Measurements from ENCODE around the gene GTF2H2C_2.
"Not testable (repeated sequence)": the region's sequence is repeated elsewhere in the genome, so short reads cannot be mapped to it uniquely, and the experiment has no call there.

Gene GTF2H2C_2

DNA sequence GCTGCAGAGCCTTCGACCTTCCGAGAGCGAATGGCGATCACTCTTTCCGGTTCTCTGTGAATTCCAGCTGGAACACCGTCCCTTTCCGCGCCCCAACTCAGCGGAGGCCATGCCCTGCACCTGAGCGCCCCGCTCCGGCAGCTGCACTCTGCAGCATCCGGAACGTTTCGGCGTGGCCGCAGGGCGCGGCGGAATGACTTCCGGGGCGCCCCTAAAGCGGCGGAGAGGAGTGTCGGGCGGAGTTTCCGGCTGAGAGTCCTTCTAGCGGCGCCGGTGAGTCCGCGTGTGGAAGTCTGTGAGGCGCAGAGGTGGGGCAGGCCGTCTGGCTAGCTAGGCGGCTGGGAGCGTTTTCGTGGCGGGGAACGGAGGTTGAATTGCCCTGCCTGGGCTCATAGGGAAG is at the start of gene GTF2H2C_2:
Gene GTF2H2C_2 (plus strand): TSS at position 252 of the 400 bp plus-strand sequence.
- not testable (repeated sequence) for DNase-seq (ENCODE audit: low read depth in 2 of 2, low spot score in 1 of 2)

DNA sequence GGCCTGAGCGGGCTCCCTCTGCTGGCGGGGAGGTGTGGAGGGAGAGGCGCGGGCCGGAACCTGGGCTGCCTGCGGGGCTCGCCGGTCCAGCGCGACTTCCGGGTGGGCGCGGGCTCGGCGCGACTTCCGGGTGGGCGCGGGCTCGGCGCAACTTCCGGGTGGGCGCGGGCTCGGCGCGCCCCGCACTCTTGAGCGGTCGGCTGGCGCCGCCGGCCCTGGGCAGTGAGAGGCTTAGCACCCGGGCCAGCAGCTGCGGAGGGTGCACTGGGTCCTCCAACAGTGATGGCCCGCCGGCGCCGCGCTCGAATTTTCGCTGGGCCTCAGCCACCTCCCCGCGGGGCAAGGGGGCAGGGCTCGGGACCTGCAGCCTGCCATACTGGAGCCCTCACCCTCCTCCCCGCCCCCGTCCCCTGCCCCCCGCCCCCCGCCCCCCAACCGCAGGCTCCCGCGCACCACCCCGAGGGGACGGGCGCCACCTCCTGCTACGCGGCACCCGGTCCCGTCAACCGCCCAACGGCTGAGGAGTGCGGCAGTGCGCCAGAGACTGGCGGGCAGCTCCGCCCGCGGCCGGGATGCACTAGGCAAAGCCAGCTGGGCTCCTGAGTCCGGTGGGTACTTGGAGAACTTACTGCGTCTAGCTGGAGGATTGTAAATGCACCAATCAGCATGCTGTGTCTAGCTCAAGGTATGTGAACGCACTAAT is 14.0 kb upstream of the GTF2H2C_2 start:
- peak; percentile 13 to 58 for DNase-seq (ENCODE audit: low read depth in 2 of 2, low spot score in 1 of 2)

DNA sequence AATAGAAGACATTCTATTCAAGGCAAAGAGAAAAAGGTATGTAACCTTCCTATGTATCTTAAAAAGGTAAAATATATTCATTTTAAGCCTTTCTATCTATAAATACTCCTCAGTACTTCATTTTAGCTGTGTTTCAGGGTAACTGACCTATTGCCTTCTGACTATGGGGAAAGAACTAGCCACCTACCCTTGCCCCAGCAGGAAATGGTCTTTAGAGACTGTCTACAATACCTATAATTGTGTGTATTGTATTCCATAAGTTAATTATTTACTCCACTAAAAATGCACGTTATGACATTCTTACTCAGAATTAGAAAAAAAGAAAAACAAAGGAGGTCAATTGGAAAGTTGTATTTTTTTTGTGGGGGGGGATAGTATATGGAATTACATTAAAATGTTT is 6.2 kb downstream of the GTF2H2C_2 start:
- not testable (repeated sequence) for DNase-seq (ENCODE audit: low read depth in 2 of 2, low spot score in 1 of 2)

DNA sequence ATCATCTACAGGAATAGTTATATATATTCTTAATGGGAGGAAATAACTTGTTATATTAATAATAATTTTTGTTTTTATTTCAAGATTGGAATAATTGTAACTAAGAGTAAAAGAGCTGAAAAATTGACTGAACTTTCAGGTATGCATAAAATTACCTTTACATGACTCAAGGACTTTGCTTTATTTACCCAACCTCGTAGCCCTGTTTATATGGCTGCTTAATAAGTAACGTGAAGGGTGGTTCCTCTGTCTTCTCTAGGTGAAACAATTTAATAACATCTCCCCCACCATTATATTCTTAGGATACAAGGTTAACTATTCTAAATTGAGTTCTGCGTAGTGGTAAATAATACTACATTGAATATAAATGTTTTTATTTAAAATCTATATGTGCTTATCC is 8.0 kb downstream of the GTF2H2C_2 start:
- not testable (repeated sequence) for DNase-seq (ENCODE audit: low read depth in 2 of 2, low spot score in 1 of 2)

DNA sequence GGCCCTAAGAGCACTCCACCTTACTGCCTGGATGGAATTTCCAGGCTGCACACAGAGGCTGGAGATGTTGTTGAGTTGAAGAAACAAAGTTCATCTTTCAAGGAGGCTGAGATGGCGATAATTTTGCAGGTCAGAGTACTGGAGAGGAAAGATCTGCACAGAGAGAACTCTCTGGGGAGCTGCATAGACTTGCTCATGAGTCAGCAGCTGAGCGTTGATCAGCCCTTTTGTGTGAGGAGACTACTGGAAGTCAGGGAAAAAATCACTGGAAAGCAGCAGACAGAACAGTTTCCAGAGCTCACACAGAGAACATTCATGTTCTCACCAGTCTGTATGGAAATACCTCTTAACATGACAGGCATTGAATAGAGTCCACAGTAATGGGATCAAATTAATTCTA is 23.4 kb downstream of the GTF2H2C_2 start:
- not testable (repeated sequence) for DNase-seq (ENCODE audit: low read depth in 2 of 2, low spot score in 1 of 2)

DNA sequence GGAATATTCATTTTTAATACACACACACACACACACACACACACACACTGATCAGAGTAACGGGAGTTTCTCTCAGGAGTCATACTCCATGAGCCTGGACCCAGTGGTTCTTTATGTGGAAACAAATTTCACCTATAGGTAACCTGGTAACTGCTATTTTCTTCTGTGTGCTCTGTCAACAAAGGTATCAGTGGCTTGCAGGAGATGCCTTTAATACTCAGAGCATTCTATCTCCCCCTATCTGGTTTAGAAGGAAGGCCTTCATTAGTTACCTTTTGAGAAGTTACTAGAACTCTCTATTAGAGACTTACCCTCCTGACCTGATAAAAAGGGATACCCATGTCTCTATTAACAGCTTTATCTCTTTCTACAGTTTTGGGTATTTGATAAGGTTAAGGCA is 34.4 kb downstream of the GTF2H2C_2 start:
- DNase-seq (ENCODE audit: low read depth in 2 of 2, low spot score in 1 of 2): not testable (repeated sequence)

DNA sequence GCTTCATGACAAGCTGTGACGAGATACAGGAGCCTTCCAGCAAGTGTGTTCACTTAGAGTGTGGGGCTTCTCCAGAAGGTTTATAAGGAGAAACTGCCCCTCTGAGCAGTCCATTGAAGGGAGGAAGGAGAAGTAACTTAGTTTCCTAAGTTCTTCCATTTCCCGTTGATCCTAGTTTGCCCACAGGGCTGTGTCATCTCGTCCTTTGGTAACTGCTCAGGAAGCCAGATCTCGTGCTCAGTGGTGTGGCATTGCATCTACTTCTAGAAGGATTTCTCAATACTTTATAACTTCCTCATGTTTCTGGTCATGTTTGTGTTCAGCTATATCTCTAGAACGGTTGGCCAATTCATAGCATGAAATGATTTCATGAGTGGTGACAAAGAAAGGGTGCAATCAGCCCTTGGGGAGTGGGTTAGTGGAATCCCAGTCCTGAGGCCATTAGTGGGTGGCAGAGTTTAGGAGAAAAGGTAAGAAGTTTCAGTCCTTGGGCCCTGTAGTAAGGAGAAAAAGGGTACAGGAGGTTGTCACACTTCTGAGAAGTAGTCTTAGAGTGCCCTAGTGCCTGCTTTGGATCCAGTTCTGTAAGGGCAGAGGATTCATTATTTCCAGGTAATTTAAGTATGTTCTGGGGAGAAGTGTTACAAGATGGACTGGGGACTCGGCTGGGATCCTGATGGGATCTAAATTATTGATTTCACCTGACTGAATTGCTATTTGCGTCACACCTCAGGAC is 36.2 kb downstream of the GTF2H2C_2 start:
- not testable (repeated sequence) for DNase-seq (ENCODE audit: low read depth in 2 of 2, low spot score in 1 of 2)

DNA sequence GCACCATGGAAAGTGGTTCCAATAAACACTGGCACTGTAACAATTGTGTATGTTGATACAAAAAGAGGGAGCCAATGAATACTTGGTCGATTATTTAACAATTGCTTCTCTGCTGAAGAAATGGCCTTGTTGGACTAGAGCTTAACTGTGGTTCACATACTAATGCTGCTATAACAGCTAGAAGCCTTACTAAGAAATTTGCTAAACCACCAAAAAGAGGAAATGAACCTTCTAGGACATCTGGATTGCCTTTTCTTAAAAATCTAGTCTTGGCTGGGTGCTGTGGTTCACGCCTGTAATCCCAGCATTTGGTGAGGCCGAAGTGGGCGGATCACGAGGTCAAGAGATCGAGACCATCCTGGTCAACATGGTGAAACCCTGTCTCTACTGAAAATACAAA is 41.9 kb downstream of the GTF2H2C_2 start:
- DNase-seq (ENCODE audit: low read depth in 2 of 2, low spot score in 1 of 2): not testable (repeated sequence)

DNA sequence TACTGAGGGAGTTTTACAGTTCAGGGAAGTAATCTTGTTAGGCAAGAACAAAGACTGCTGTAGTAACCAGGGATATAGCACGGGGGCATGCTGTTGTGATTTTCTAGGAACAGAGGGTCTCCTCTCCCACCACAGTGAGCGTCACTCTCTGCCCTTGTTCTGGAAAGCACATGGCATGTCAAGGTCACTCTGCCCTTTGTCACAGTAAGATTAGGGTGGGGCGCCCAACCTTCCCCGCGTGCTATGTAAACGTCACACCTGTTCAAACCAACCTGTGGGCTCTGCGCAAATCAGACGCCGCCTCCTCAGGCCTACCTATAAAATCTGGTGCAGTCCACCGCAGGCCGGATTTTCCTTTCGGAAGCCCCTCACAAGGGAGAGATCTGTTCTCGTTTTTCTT is 44.0 kb downstream of the GTF2H2C_2 start:
- not testable (repeated sequence) for DNase-seq (ENCODE audit: low read depth in 2 of 2, low spot score in 1 of 2)

DNA sequence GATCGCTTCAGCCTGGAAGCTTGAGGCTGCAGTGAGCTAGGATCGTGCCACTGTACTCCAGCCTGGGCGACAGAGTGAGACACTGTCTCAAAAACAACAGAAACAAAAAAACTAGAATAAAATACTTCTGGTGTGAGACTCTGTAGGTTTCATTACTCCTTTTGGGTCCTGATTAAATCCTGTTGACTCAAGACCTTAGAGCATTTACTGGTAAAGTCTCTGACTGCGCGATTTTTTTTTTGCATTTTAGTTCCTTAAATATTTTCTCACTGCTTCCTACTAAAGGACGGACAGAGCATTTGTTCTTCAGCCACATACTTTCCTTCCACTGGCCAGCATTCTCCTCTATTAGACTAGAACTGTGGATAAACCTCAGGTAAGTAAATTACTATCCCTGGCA is 46.8 kb downstream of the GTF2H2C_2 start:
- not testable (repeated sequence) for DNase-seq (ENCODE audit: low read depth in 2 of 2, low spot score in 1 of 2)

DNA sequence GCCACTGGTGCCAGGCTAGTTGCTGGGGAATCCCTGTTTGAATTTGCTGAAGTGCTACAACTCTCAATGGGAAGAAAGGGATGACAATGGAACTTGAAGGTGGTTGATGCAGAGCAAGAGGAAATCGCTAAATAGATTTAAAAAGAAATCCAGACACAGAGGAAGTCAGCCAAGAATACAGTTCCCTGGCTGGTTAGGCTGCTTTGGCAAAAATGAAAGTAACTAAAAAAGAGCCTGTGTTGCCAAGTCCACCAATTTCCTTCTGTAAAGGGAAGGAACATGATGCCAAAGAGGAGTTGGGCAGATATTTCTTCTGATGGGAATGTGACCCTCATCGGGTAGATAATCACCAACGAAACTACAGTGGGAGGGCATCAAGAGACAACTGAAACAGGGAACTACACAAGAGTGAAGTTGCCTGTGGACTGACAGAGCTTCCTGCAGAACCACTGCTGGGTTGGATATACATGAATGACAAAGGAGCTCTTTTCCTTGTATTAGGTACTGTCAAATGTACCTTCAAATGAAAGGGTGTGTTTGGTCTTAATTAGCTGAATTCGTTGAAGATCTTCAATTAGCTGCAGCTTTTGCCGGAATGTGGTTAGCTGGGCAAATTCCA is 49.0 kb downstream of the GTF2H2C_2 start:
- DNase-seq (ENCODE audit: low read depth in 2 of 2, low spot score in 1 of 2): not testable (repeated sequence)

DNA sequence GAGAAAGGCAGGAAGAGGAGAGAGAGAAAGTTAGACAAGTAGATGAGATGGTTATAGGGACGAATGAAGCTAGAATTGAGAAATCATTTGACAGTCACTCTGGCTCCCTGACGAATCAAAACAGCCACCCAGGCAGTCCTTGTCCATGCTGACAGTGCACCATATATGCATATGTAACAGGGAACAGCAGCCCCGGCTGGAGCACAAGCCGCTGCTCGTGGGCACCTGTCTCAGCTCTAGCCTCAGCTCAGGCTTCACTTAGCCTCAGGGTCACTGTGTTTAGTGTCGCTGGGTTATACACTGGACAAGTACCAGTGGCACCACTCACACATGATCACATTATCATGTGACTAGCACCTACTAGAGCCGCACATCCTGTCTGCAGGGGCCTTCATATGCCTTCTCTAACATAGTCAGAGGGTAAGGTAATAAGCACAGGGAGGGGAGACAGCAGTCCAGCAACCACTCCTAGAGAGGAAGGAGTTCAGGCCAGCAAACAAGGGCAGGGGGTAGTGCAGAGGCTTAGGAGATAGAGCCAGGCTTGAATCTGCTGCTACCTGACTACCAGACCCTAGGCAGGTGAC is 54.9 kb downstream of the GTF2H2C_2 start:
- DNase-seq (ENCODE audit: low read depth in 2 of 2, low spot score in 1 of 2): not testable (repeated sequence)

Data from stimulated activated CD8-positive, alpha-beta memory T cell treated with anti-CD3 and anti-CD28 coated beads, Interleukin-4, amount 100 ng/mL, for 4 hours (primary cell).